Measurements from ENCODE around the gene LSMEM2.
"Not testable (repeated sequence)": the region's sequence is repeated elsewhere in the genome, so short reads cannot be mapped to it uniquely, and the experiment has no call there.

The LSMEM2 gene

DNA sequence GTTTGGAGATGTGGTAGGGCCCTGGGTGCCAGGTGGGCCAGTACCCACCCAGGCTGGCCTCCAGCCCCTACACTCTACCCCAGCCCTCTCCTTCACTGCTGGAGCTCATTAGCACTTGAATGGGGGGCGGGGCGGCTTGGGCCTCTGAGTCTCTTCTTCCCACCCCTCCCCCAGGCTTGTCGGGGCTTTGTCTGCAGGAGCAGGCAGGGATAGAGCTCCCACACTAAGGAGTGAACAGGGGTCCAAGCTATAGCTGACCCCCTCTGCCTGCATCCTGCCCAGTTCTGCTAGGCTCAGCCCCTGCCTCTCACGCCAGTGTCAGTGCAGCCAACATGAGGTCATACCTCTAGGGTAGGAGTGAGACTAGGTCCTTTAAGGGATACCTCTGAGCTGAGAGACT is 37.7 kb upstream of the LSMEM2 start:
- no peak overlapping the region for H3K4me3 ChIP-seq (ENCODE audit: low read length)
- TF ChIP-seq, protein P1, sequence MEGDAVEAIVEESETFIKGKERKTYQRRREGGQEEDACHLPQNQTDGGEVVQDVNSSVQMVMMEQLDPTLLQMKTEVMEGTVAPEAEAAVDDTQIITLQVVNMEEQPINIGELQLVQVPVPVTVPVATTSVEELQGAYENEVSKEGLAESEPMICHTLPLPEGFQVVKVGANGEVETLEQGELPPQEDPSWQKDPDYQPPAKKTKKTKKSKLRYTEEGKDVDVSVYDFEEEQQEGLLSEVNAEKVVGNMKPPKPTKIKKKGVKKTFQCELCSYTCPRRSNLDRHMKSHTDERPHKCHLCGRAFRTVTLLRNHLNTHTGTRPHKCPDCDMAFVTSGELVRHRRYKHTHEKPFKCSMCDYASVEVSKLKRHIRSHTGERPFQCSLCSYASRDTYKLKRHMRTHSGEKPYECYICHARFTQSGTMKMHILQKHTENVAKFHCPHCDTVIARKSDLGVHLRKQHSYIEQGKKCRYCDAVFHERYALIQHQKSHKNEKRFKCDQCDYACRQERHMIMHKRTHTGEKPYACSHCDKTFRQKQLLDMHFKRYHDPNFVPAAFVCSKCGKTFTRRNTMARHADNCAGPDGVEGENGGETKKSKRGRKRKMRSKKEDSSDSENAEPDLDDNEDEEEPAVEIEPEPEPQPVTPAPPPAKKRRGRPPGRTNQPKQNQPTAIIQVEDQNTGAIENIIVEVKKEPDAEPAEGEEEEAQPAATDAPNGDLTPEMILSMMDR (conservative IDR thresholded peaks at IDR 0.05; ENCODE audit: low read length) = no peak
- DNase-seq (ENCODE audit: low read depth) = no peak

DNA sequence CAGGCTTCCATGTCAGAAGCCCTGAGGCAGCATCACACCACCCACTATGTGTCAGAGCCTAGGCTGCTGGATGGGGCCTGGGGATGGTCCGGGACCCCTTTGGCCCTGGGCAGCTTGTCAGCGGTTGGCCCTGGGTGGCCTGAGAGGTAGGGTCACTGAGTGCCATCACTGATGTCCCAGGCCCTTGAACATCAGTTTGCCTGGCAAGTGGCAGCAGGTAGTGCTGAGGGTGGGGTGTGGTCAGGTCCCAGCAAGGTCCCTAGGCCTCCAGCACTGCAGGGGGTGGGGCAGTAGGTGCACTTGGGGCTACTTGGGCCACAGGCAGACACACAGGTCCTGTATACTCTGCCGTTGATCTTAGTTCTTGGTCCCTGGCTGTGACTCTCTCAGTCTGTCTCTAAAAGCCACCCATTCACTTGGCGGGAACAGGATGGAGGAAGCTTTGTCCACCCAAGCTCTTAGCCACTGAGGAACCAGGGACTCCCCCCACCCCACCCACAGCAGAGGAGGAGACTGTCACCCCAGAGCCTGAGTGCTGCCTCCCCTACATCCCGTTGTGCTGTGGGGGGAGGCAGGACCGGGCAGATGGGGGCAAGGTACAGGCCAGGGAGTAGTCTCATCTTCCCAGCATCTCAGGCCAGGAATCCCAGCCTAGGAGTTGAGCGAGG is 37.0 kb upstream of the LSMEM2 start:
- TF ChIP-seq, protein P1 (conservative IDR thresholded peaks at IDR 0.05; ENCODE audit: low read length) = no peak
- no peak for DNase-seq (ENCODE audit: low read depth)
- H3K4me3 ChIP-seq (ENCODE audit: low read length) = no peak overlapping the region

DNA sequence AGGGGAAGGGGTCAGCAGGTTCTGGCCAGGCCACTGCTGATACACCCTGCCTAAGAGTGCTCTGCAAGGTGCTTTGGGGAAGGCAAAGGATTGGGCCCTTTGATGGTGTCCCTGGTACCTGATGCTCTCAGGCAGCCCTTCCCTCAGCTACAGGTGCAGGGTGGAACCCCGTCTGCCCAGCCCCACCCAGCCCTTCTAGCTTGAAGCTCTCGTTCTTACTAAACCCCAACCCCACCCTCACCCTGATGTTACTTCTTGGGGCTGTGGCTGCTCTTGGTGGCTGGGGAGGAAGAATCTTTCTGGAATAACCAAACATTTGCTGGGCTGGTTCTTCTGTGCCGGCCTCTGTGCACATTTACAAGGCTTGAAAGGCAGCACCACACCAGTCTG is 36.5 kb upstream of the LSMEM2 start:
- DNase-seq (ENCODE audit: low read depth) = no peak
- TF ChIP-seq, protein P1 (conservative IDR thresholded peaks at IDR 0.05; ENCODE audit: low read length) = no peak
- no peak overlapping the region for H3K4me3 ChIP-seq (ENCODE audit: low read length)

DNA sequence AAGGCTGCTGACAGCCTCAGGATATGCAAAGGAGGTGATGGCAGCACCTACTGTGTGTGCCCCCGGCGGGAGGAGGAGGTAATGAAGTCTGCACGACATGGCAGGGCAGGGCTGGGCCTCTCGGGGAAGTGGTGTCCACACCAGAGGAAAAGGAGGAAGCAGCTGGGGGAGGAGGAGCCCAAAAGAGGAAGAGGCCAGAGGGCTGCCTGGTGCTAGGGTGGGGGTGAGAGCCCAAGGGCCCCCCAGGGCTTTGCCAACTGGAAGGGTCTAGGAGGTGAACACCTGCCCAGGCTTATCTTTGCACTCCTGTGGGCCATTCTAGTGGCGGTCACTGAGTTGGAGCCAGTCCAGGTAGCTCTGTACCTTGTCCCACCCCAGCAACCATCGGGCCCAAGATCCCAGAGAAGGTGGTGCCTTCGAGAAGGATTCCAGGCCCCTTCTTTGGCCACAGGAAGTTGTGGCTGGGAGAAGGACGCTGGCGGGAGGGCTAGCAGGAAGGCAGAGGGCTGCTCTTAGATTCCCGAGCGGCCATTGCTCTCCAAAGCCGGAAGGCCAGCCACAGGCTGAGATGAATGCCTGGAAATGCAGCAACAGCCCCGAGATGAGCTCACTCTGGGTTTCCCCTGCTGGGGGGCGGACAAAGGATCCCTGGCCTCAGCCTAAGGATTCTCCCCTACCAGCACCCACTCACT is 35.9 kb upstream of the LSMEM2 start:
- DNase-seq (ENCODE audit: low read depth) = peak; percentile 51
- H3K4me3 ChIP-seq (ENCODE audit: low read length) = no peak overlapping the region
- TF ChIP-seq, protein P1 (conservative IDR thresholded peaks at IDR 0.05; ENCODE audit: low read length) = no peak

DNA sequence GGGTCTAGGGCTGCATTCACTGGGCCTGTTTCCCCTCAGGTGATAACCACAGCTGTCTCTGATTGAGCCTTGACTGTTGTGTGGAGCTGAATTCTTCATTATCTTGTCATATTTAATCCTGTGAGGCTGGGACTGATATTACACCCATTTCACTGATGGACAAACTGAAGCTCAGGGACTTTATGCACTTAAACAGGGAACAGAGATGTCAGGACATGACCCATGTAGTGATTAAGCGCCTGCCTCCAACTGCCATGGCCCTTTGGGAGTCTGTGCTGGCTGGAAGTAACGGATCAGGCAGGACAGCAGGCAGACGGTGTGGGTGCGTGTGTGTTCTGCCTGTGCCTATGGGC is 35.4 kb upstream of the LSMEM2 start:
- DNase-seq (ENCODE audit: low read depth) = no peak
- no peak overlapping the region for H3K4me3 ChIP-seq (ENCODE audit: low read length)
- TF ChIP-seq, protein P1 (conservative IDR thresholded peaks at IDR 0.05; ENCODE audit: low read length) = no peak

DNA sequence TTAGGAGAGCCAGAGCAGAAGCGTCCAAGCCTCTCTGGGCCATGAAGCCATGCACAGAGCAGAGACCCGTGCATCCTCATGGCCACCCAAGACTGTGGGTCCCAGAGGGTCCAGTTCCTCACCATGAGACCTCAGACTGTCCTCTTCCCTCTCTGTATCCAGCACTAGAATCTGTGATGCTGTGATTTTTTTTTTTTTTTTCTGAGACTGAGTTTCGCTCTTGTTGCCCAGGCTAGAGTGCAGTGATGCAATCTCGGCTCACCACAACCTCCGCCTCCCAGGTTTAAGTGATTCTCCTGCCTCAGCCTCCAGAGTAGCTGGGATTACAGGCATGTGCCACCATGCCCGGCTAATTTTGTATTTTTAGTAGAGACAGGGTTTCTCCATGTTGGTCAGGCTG is 34.1 kb upstream of the LSMEM2 start:
- not testable (repeated sequence) for H3K4me3 ChIP-seq (ENCODE audit: low read length); DNase-seq (ENCODE audit: low read depth)

DNA sequence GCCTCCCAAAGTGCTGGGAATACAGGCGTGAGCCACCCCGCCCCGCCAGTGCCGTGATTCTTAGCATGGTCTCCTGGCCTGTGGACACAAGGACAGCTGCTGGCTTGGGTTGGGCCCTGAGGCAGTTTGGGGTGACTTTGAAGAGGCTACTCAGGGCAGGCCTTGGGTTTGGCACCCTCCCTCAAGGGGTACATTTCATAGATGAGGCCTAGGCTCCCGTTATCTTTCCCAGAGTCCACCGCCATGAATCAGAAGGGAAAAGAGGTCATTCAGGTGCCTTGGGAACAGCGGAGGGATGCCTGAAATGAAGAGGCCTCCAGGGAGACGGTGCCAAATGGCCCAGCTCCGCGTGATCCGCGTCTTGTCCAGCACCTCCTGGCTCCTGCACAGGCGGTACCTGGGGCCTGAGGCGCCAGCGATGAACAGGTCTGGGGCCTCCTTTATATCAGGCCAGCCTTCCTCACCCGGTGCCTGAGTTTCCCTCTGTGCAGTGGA is 33.6 kb upstream of the LSMEM2 start:
- no peak for DNase-seq (ENCODE audit: low read depth)
- peak overlapping the region; percentile 50; the same call in 1 of the 2 replicates for H3K4me3 ChIP-seq (ENCODE audit: low read length)
- TF ChIP-seq, protein P1 (conservative IDR thresholded peaks at IDR 0.05; ENCODE audit: low read length) = no peak
